Kidney (tissue), 14 donors: ENCODE data around the gene MSH5. TPM values are rescaled to one million over a fixed set of nuclear protein-coding genes. Genes with fewer than 3 reads are reported as not detected.

ENCODE experiments used
- DNase-seq, 5 donors: peaks; one replicate each; pipeline ENCODE4 v3.0.0-alpha.2; 2013 to 2020
- FAIRE-seq: peaks from 2 replicates; lab custom pipeline; 2012; peaks lifted over from hg19 to GRCh38; lab: Jason Lieb, UNC
- H3K27ac ChIP-seq, 2 donors: one replicate each; pipeline ENCODE4 v1.7.0; 2013; ENCODE audit warnings: low read depth in 2 of 2, low read length in 2 of 2, inconsistent platforms in 1 of 2
- H3K27me3 ChIP-seq: one replicate; pipeline ENCODE4 v1.7.1; 2013; ENCODE audit warnings: low read length, inconsistent platforms; ENCODE audit not compliant: control insufficient read depth, insufficient read depth
- H3K36me3 ChIP-seq, 3 donors: one replicate each; pipeline versions ENCODE4 v1.7.0 to v1.7.1; 2013; ENCODE audit warnings: low read length in 3 of 3, control low read depth in 1 of 3, inconsistent platforms in 1 of 3; ENCODE audit not compliant: insufficient read depth in 3 of 3, control insufficient read depth in 2 of 3
- H3K4me1 ChIP-seq, 3 donors: one replicate each; pipeline versions ENCODE4 v1.7.0 to v1.7.1; 2013; ENCODE audit warnings: low read length in 3 of 3, inconsistent platforms in 1 of 3, low read depth in 1 of 3; ENCODE audit not compliant: control insufficient read depth in 2 of 3, insufficient read depth in 2 of 3
- H3K4me3 ChIP-seq, 3 donors: one replicate each; pipeline versions ENCODE4 v1.7.0 to v1.8.1; 2013; ENCODE audit warnings: low read length in 3 of 3, control low read depth in 1 of 3, inconsistent platforms in 1 of 3
- H3K9ac ChIP-seq, 3 donors: one replicate each; pipeline versions ENCODE4 v1.7.0 to v1.7.1; 2013; ENCODE audit warnings: low read length in 3 of 3, control low read depth in 1 of 3, inconsistent platforms in 1 of 3
- H3K9me3 ChIP-seq, 3 donors: one replicate each; pipeline versions ENCODE4 v1.7.0 to v1.7.1; 2013; ENCODE audit warnings: low read length in 3 of 3, control low read depth in 1 of 3, inconsistent platforms in 1 of 3; ENCODE audit not compliant: control insufficient read depth in 2 of 3, insufficient read depth in 1 of 3
- CTCF ChIP-seq: IDR thresholded peaks from 3 replicates; pipeline ENCODE4 v1.5.1; 2012; ENCODE audit warnings: mild to moderate bottlenecking, moderate library complexity, borderline replicate concordance; ENCODE audit not compliant: insufficient read depth; ENCODE audit errors: extremely low read depth
- intact Hi-C: fragments of 100-400 bp; cut with DNase I; formaldehyde crosslinking; loops from one replicate; pipeline ENCODE4 v1.11.1; 2022
- polyA plus RNA-seq: library from polyadenylated mRNA; stranded (reverse); fragments of 350-450 nt; fragmentation: Illumina TruSeq; extraction: RNeasy Lipid Tissue Mini Kit (QIAGEN cat#74804); gene quantifications from one replicate; pipeline ENCODE4 v1.2.3, GENCODE V29; 2014; ENCODE audit warnings: low read depth, low replicate concordance; ENCODE audit not compliant: insufficient read depth
- total RNA-seq: library from RNA; stranded (reverse); fragmentation: NEBNext Ultra II Directional; extraction: Animal tissue kit (Norgen Biotek cat#: 25700); gene quantifications from one replicate; pipeline ENCODE4 v1.2.1, GENCODE V29; 2021
- donor health status: control.
- donor health status: control.
- donor health status: control.
- donor health status: control.
- donor health status: control.
- donor health status: DM: yes; HTN: yes; CAD: no.
- donor health status: Normal renal cell carcinoma (clear cell type).

The MSH5 gene
- total and polyA plus RNA-seq, 2 donors from 2014 or later, result 14.4 to 23.7 TPM

- Histone ChIP-seq H3K36me3 (peaks cover 7 to 37% (median 20%) of the 10 kb centered on the region in 3 donors), H3K4me1 (peaks cover 0 to 12% (median 0%) of the 10 kb centered on the region in 3 donors), H3K27me3 (no peaks in the 10 kb centered on the region), H3K9ac (no peak overlapping the region), H3K9me3 (no peaks in the 10 kb centered on the region), H3K4me3 (no peak overlapping the region), H3K27ac (peak overlapping the region in 1 of 2 donors; percentile 5)
- TF ChIP-seq CTCF, result no peak
- intact Hi-C loops, result no loop called here
- DNase-seq (peak in 1 of 5 donors; percentile 65), FAIRE-seq (no peak)
Measured at GRCh38 chr6:31727034-31727716, 12.6 kb upstream of the MSH5 start.

- H3K36me3 ChIP-seq, result peaks cover 7 to 42% (median 24%) of the 10 kb centered on the region in 3 donors
- no peak for TF ChIP-seq CTCF
- H3K4me1 ChIP-seq, result peaks cover 0 to 12% (median 0%) of the 10 kb centered on the region in 3 donors
- peak overlapping the region; percentile 99 for H3K27ac ChIP-seq
- peak overlapping the region; percentile 94 to 98 (median 95) for H3K4me3 ChIP-seq
- H3K27me3 ChIP-seq, result no peaks in the 10 kb centered on the region
- FAIRE-seq, result no peak
- no peaks in the 10 kb centered on the region for H3K9me3 ChIP-seq
- peak in 2 of 5 donors; percentile 67 to 81 for DNase-seq
- peak overlapping the region in 2 of 3 donors; percentile 49 to 92 for H3K9ac ChIP-seq
- intact Hi-C loops, result no loop called here
Measured at GRCh38 chr6:31727717-31728671, 11.8 kb upstream of the MSH5 start.

GRCh38 chr6:31728767-31729514 lies 10.9 kb upstream of the MSH5 start, which contains the start of gene DDAH2:
Gene DDAH2, minus strand, starts transcription at chr6:31729299. Its CDS starts 138 bp downstream, at chr6:31729161.
- intact Hi-C loops, result no loop called here
- H3K27ac ChIP-seq, result peak within 1 kb of the TSS; percentile 99
- FAIRE-seq (no peak), DNase-seq (peak in 3 of 5 donors; percentile 25 to 81 (median 79))
- H3K4me1 ChIP-seq, result peaks cover 0 to 12% (median 0%) of the 10 kb centered on the region in 3 donors
- no peak for TF ChIP-seq CTCF
- H3K27me3 ChIP-seq, result no peaks in the 10 kb centered on the region
- peak within 1 kb of the TSS; percentile 67 to 98 (median 92) for H3K9ac ChIP-seq
- H3K36me3 ChIP-seq, result peaks cover 7 to 52% (median 26%) of the 10 kb centered on the region in 3 donors
- H3K4me3 ChIP-seq, result peak within 1 kb of the TSS; percentile 94 to 98 (median 95)
- no peaks in the 10 kb centered on the region for H3K9me3 ChIP-seq
